Activated CD8-positive, alpha-beta memory T cell treated with anti-CD3 and anti-CD28 coated beads, Interleukin-2, amount 10 ng/mL, durations not matched to agents 7 days and 5 days (primary cell): ENCODE data around the gene S100A12. TPM values are rescaled to one million over a fixed set of nuclear protein-coding genes. Genes with fewer than 3 reads are reported as not detected.

ENCODE experiments used
- ATAC-seq: fragments of 150-1000 bp; cut with Tn5 transposase; one replicate; pipeline ENCODE4 v1.10.0; 2021; ENCODE audit warnings: moderate library complexity
- CTCF ChIA-PET: fragments of 350-600 bp; sonication (Branson Sonifier 250); formaldehyde crosslinking; loops from one replicate; lab custom pipeline; 2021; ENCODE audit warnings: antibody characterized with exemption; lab: Charles Lee
- DNase-seq: peaks from one replicate; pipeline ENCODE4 v3.0.0-alpha.2; 2020
- H3K27ac Mint-ChIP-seq: one replicate; pipeline ENCODE4 v1.8.0; 2021; ENCODE audit warnings: mild to moderate bottlenecking, mixed read lengths
- H3K27me3 Mint-ChIP-seq: one replicate; pipeline ENCODE4 v1.8.0; 2021; ENCODE audit warnings: mixed read lengths
- H3K36me3 Mint-ChIP-seq: one replicate; pipeline ENCODE4 v1.8.0; 2021; ENCODE audit warnings: mild to moderate bottlenecking, mixed read lengths
- H3K4me1 Mint-ChIP-seq: one replicate; pipeline ENCODE4 v1.8.0; 2021; ENCODE audit warnings: mixed read lengths
- H3K4me3 Mint-ChIP-seq: one replicate; pipeline ENCODE4 v1.8.0; 2021; ENCODE audit warnings: mild to moderate bottlenecking, moderate library complexity, mixed read lengths
- H3K9me3 Mint-ChIP-seq: one replicate; pipeline ENCODE4 v1.8.0; 2022; ENCODE audit warnings: low read depth, mixed read lengths
- total RNA-seq, 2 experiments: library from RNA; stranded (reverse); gene quantifications; one replicate each; pipeline ENCODE4 v1.2.3, GENCODE V29; 2021

Gene S100A12
- total RNA-seq, 2 experiments from 2014 or later, result not detected

GRCh38 chr1:153370146-153370545 lies 5.3 kb downstream of the S100A12 start:
- Mint-ChIP-seq H3K4me3 (no peak overlapping the region), H3K27ac (no peak overlapping the region), H3K36me3 (no peaks in the 10 kb centered on the region), H3K9me3 (no peaks in the 10 kb centered on the region), H3K4me1 (no peaks in the 10 kb centered on the region), H3K27me3 (peaks cover 13% of the 10 kb centered on the region)
- ATAC-seq, result no peak
- DNase-seq, result no peak
- CTCF ChIA-PET, result no interaction called here

DNA sequence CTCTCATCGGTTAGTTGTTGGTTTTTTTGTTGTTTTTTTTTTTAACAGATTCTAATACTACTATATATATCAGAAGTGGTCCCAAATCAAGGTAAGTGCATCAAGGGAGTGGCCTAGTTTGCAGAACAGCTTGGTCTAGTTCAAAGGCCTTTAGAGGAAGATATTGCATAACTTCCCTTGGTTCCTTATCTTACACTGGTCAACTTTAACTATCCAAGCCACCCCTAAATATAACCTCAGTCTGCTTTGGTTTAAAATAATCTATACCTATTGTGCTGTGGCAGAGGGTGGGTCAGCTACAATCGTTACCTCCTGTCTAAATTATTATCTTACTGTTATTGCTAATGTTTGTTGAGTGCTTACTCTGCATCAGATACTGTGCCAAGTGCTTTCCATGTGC lies 6.9 kb downstream of the S100A12 start:
- Mint-ChIP-seq H3K9me3 (no peaks in the 10 kb centered on the region), H3K27ac (no peak overlapping the region), H3K4me1 (no peaks in the 10 kb centered on the region), H3K4me3 (no peak overlapping the region), H3K27me3 (peaks cover 18% of the 10 kb centered on the region), H3K36me3 (no peaks in the 10 kb centered on the region)
- CTCF ChIA-PET, result interaction anchor here (0.8 kb wide), 1 partner anchor 15 kb away, joined by 3 read pairs; no protein-coding TSS in a partner anchor
- ATAC-seq (no peak), DNase-seq (no peak)

- Mint-ChIP-seq H3K27ac (no peak overlapping the region), H3K36me3 (no peaks in the 10 kb centered on the region), H3K27me3 (peaks cover 22% of the 10 kb centered on the region), H3K4me1 (no peaks in the 10 kb centered on the region), H3K9me3 (no peaks in the 10 kb centered on the region), H3K4me3 (no peak overlapping the region)
- CTCF ChIA-PET, result no interaction called here
- no peak for DNase-seq
- no peak for ATAC-seq
Observed at GRCh38 chr1:153367090-153367489, 8.3 kb downstream of the S100A12 start.

DNA sequence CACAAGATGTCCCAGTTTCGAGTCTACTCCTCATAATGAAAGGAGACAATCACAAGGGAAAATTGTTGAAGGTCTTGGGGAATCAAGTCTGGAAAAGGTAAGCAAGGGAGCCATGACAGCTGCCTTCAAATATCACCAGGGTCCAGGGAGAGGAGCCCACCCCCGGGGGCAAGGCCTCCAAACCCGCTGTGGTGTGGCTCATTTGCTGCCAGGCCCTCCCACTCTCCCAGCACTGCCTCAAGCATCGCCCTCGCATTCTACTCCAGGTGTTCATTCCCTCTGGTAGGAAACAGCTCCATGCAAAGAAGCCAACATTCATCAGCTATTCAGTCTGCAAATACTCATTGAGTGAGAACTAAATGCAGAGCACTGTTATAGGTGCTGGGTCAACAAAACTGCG lies 9.2 kb downstream of the S100A12 start:
- Mint-ChIP-seq H3K4me3 (no peak overlapping the region), H3K9me3 (no peaks in the 10 kb centered on the region), H3K27ac (no peak overlapping the region), H3K27me3 (peaks cover 22% of the 10 kb centered on the region), H3K36me3 (no peaks in the 10 kb centered on the region), H3K4me1 (no peaks in the 10 kb centered on the region)
- CTCF ChIA-PET, result no interaction called here
- DNase-seq (no peak), ATAC-seq (no peak)

- Mint-ChIP-seq H3K27ac (no peak overlapping the region), H3K27me3 (peaks cover 22% of the 10 kb centered on the region), H3K36me3 (no peaks in the 10 kb centered on the region), H3K9me3 (no peaks in the 10 kb centered on the region), H3K4me1 (no peaks in the 10 kb centered on the region), H3K4me3 (no peak overlapping the region)
- CTCF ChIA-PET, result interaction anchor here (0.7 kb wide), 1 partner anchor 13 kb away, joined by 3 read pairs; no protein-coding TSS in a partner anchor
- no peak for ATAC-seq
- DNase-seq, result no peak
Observed at GRCh38 chr1:153365696-153366095, 9.7 kb downstream of the S100A12 start.

DNA sequence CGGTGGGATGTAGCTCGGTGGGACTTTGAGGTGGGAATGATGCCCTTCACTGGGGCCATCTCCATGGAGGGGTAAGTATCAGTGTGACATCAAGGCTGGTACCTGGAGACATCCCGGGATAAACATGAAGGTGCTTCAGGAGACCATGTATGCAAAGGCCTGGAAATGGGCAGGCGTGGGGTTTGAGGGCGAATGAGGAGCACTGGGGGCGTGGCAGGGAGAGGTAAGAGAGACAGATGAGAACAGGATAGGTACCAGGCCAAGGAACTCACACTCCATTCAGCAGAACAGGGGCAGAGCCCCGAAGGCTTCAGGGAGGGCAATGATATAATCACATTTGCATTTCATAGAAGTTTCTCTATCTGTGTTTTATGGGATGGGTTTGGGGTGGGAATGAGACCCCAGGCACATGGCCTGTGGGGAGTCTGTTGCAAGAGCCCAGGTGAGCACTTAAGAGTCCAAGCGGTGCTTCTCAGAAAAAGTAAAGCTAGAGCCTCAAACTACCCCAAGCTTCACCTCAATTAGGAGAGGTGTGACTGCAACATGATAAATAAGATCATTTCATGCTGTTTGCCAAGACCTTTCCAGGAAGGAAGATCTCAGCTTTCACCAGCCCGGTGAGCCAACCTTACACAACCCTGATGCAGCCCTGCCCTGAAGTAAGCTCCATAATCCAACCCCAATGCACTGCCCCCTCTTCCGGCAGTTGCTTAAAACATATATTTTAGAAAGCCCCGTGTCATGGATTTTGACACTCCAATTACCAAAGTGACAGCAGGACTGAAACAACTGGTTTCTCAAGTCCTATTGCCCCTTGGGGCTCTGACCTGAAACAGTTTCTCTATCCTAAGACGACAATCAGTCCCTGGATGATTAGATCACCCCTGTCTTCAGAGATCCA lies 10.4 kb downstream of the S100A12 start:
- H3K9me3 Mint-ChIP-seq, result no peaks in the 10 kb centered on the region
- no peak overlapping the region for H3K27ac Mint-ChIP-seq
- no peak for ATAC-seq
- H3K27me3 Mint-ChIP-seq, result peaks cover 19% of the 10 kb centered on the region
- CTCF ChIA-PET, result interaction anchor here (0.7 kb wide), 1 partner anchor 13 kb away, joined by 3 read pairs; no protein-coding TSS in a partner anchor
- H3K4me1 Mint-ChIP-seq, result no peaks in the 10 kb centered on the region
- H3K36me3 Mint-ChIP-seq, result no peaks in the 10 kb centered on the region
- DNase-seq, result no peak
- H3K4me3 Mint-ChIP-seq, result no peak overlapping the region

DNA sequence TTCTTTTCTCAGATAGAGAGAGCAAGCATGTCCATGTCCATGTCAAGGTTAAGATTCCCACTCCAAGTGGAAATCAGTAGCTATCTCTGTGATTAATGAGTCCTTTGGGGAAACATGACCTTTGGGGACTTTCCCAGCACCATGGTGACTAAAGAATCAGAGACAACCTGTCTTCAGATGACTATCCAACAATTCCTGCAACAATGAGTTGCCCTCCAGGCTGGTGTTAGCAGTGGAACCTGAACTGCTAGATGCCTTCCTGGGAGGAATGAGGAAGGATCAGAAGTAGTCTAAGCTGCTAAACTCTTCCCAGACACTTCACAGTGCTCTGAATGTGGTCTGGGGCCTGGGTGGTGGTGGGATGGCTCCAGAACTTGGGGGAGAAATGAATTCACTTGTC lies 11.3 kb downstream of the S100A12 start:
- H3K4me1 Mint-ChIP-seq, result no peaks in the 10 kb centered on the region
- no peak overlapping the region for H3K27ac Mint-ChIP-seq
- DNase-seq (no peak), ATAC-seq (no peak)
- peaks cover 14% of the 10 kb centered on the region for H3K27me3 Mint-ChIP-seq
- CTCF ChIA-PET, result no interaction called here
- H3K9me3 Mint-ChIP-seq, result no peaks in the 10 kb centered on the region
- H3K36me3 Mint-ChIP-seq, result no peaks in the 10 kb centered on the region
- H3K4me3 Mint-ChIP-seq, result no peak overlapping the region

- CTCF ChIA-PET, result no interaction called here
- Mint-ChIP-seq H3K27me3 (peaks cover 14% of the 10 kb centered on the region), H3K9me3 (no peaks in the 10 kb centered on the region), H3K36me3 (no peaks in the 10 kb centered on the region), H3K4me3 (no peak overlapping the region), H3K4me1 (no peaks in the 10 kb centered on the region), H3K27ac (no peak overlapping the region)
- ATAC-seq (no peak), DNase-seq (no peak)
Observed at GRCh38 chr1:153363641-153364040, 11.8 kb downstream of the S100A12 start.

DNA sequence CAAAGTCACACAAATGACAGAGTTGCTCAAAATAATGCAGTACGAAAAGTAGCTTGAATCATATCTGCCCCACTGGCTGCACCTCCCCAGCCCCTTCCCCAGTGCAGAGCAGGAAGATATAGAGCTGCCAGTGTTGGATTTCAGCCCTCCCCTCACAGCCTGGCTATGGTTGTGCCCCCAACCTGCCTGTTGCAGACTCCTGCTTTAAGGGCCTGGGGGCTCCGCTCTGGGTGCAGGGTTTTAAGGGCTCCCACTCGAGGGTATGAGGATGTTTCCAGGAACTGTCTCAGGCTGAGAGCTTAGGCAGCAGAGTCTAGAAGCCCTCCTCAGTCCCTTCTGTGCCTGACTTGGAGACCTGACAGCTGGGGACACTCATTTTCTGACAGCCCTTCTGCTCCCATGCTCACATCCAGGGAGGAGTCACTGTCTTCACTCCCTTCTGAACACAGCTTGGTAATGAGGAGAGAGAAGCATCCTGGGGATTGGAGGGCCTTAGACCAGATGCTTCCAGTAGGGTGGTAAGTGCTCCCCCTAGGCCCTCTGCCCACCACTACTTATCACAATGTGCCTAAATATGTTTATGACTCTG lies 13.1 kb downstream of the S100A12 start:
- H3K9me3 Mint-ChIP-seq, result no peaks in the 10 kb centered on the region
- H3K4me1 Mint-ChIP-seq, result peaks cover 5% of the 10 kb centered on the region
- no peak for ATAC-seq
- DNase-seq, result no peak
- CTCF ChIA-PET, result interaction anchor here (1.0 kb wide), 1 partner anchor 10 kb away, joined by 4 read pairs; no protein-coding TSS in a partner anchor
- no peaks in the 10 kb centered on the region for H3K36me3 Mint-ChIP-seq
- H3K27ac Mint-ChIP-seq, result no peak overlapping the region
- no peak overlapping the region for H3K4me3 Mint-ChIP-seq
- H3K27me3 Mint-ChIP-seq, result peaks cover 14% of the 10 kb centered on the region

- Mint-ChIP-seq H3K36me3 (no peaks in the 10 kb centered on the region), H3K9me3 (no peaks in the 10 kb centered on the region), H3K4me3 (no peak overlapping the region), H3K27me3 (peaks cover 14% of the 10 kb centered on the region), H3K4me1 (peaks cover 7% of the 10 kb centered on the region), H3K27ac (no peak overlapping the region)
- ATAC-seq (no peak), DNase-seq (no peak)
- CTCF ChIA-PET, result interaction anchor here (1.0 kb wide), 1 partner anchor 9 kb away, joined by 4 read pairs; no protein-coding TSS in a partner anchor
Observed at GRCh38 chr1:153361480-153362109, 13.8 kb downstream of the S100A12 start.

DNA sequence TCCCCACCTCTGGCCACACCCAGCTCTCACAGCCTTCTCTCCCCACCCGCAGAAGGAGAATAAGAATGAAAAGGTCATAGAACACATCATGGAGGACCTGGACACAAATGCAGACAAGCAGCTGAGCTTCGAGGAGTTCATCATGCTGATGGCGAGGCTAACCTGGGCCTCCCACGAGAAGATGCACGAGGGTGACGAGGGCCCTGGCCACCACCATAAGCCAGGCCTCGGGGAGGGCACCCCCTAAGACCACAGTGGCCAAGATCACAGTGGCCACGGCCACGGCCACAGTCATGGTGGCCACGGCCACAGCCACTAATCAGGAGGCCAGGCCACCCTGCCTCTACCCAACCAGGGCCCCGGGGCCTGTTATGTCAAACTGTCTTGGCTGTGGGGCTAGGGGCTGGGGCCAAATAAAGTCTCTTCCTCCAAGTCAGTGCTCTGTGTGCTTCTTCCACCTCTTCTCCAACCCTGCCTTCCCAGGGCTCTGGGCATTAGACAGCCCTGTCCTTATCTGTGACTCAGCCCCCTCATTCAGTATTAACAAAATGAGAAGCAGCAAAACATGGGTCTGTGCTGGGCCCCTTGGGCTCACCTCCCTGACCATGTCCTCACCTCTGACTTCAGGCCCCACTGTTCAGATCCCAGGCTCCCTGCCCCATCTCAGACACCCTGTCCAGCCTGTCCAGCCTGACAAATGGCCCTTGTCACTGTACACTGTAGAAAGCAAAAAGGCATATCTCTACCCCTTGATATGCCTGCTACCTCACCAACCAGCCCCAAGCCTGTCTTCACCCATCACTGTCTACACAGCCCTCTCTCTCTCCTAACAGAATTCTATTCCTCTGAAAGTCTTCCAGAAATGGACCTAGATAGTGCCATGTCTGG lies 14.6 kb downstream of the S100A12 start:
- H3K4me1 Mint-ChIP-seq, result peaks cover 7% of the 10 kb centered on the region
- H3K27me3 Mint-ChIP-seq, result peaks cover 13% of the 10 kb centered on the region
- no peaks in the 10 kb centered on the region for H3K36me3 Mint-ChIP-seq
- no peaks in the 10 kb centered on the region for H3K9me3 Mint-ChIP-seq
- DNase-seq (peak; percentile 16), ATAC-seq (no peak)
- no peak overlapping the region for H3K27ac Mint-ChIP-seq
- CTCF ChIA-PET, result no interaction called here
- no peak overlapping the region for H3K4me3 Mint-ChIP-seq

DNA sequence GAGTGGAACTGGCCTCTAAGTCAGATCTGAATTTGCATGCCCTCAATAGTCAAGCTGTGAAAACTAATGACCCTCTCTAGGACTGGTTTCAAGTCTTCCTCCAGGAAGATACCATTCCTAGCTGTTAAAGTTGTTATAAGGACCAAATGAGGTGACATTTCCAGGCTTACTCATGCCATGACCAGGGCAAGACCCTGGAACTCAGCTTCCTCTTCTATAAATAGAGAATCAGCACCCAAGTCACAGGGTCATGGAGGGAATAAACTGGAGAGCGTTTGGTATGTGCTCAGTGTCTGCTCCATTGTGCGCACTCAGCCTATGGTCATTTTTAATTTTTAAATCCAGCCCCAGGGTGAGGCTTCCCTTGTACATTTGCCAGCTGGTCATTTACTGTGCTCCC lies 15.2 kb downstream of the S100A12 start:
- H3K27ac Mint-ChIP-seq, result no peak overlapping the region
- no peak overlapping the region for H3K4me3 Mint-ChIP-seq
- no peak for ATAC-seq
- H3K4me1 Mint-ChIP-seq, result peaks cover 7% of the 10 kb centered on the region
- CTCF ChIA-PET, result no interaction called here
- no peak for DNase-seq
- H3K27me3 Mint-ChIP-seq, result peaks cover 13% of the 10 kb centered on the region
- H3K9me3 Mint-ChIP-seq, result no peaks in the 10 kb centered on the region
- no peaks in the 10 kb centered on the region for H3K36me3 Mint-ChIP-seq

DNA sequence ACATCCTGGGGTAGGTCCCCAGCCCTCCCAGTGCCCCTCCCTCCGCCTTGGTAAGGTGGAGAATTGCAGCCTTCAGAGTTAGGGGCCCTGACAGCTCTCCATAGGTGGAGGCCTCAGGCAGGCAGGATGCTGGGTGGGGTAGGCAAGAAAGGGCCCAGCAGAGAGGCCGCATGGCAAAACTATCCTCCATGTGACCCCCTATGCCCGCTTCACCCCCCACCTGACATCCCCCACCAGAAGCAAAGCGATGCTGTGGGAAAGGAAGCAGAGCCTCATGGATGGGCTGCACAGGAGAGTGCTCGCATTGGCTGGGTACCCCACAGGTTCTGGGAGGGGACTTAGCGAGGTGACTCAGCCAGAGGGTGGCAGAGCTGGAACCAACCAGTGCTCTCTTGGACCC lies 16.2 kb downstream of the S100A12 start:
- H3K36me3 Mint-ChIP-seq, result no peaks in the 10 kb centered on the region
- peaks cover 11% of the 10 kb centered on the region for H3K27me3 Mint-ChIP-seq
- ATAC-seq, result no peak
- CTCF ChIA-PET, result no interaction called here
- no peak for DNase-seq
- H3K9me3 Mint-ChIP-seq, result no peaks in the 10 kb centered on the region
- H3K27ac Mint-ChIP-seq, result no peak overlapping the region
- H3K4me3 Mint-ChIP-seq, result no peak overlapping the region
- H3K4me1 Mint-ChIP-seq, result peaks cover 7% of the 10 kb centered on the region
